GM18868 (cell line): ENCODE measurements around the gene SERINC5.

Experiments
- ATAC-seq: cut with Tn5 transposase; IDR thresholded peaks from one replicate; pipeline ENCODE4 v1.9.1; 2021; ENCODE audit warnings: mild to moderate bottlenecking, moderate library complexity; ENCODE audit not compliant: unreplicated experiment

The SERINC5 gene

GRCh38 chr5:80255431-80255810 is 427 bp downstream of the SERINC5 start:
- ATAC-seq, result peak; percentile 39

GRCh38 chr5:80254767-80255430 is 949 bp downstream of the SERINC5 start:
- ATAC-seq, result no peak

GRCh38 chr5:80251636-80252035 is 4.2 kb downstream of the SERINC5 start:
- ATAC-seq, result no peak

- ATAC-seq, result no peak
Observed at GRCh38 chr5:80250801-80251200, 5.0 kb downstream of the SERINC5 start.

- no peak for ATAC-seq
Observed at GRCh38 chr5:80249901-80250300, 5.9 kb downstream of the SERINC5 start.

GRCh38 chr5:80248378-80248777 is 7.5 kb downstream of the SERINC5 start:
- no peak for ATAC-seq

GRCh38 chr5:80246995-80247729 is 8.7 kb downstream of the SERINC5 start:
- ATAC-seq, result peak; percentile 92

- no peak for ATAC-seq
Observed at GRCh38 chr5:80246001-80246758, 9.7 kb downstream of the SERINC5 start.

GRCh38 chr5:80243567-80243966 is 12.3 kb downstream of the SERINC5 start:
- ATAC-seq, result no peak

- no peak for ATAC-seq
Observed at GRCh38 chr5:80242849-80243248, 13.0 kb downstream of the SERINC5 start.

GRCh38 chr5:80240368-80240986 is 15.4 kb downstream of the SERINC5 start:
- no peak for ATAC-seq

- ATAC-seq, result no peak
Observed at GRCh38 chr5:80239680-80240367, 16.0 kb downstream of the SERINC5 start.

- ATAC-seq, result no peak
Observed at GRCh38 chr5:80238778-80239679, 16.8 kb downstream of the SERINC5 start.

- no peak for ATAC-seq
Observed at GRCh38 chr5:80238097-80238496, 17.8 kb downstream of the SERINC5 start.

- no peak for ATAC-seq
Observed at GRCh38 chr5:80237243-80237642, 18.6 kb downstream of the SERINC5 start.

- no peak for ATAC-seq
Observed at GRCh38 chr5:80234116-80234948, 21.5 kb downstream of the SERINC5 start.

GRCh38 chr5:80231693-80232092 is 24.2 kb downstream of the SERINC5 start:
- ATAC-seq, result no peak

- ATAC-seq, result no peak
Observed at GRCh38 chr5:80231243-80231642, 24.6 kb downstream of the SERINC5 start.
